SK-N-SH (cell line): Measurements from ENCODE around the gene SHKBP1. TPM values are rescaled to one million over a fixed set of nuclear protein-coding genes. Genes with fewer than 3 reads are reported as not detected.

Experiments used
- CTCF ChIA-PET: fragments of 300-600, 350-600 bp; formaldehyde crosslinking; extraction: SDS; loops from one replicate; lab custom pipeline; 2021; lab: Yijun Ruan, JAX
- POLR2A ChIA-PET: fragments of 350-600 bp; sonication (Branson Sonifier 250); formaldehyde crosslinking; extraction: SDS; loops from one replicate; lab custom pipeline; 2020; ENCODE audit warnings: antibody characterized with exemption, inconsistent platforms; lab: Yijun Ruan, JAX
- DNase-seq: peaks from one replicate; pipeline ENCODE4 v3.0.0; 2012
- H2AFZ ChIP-seq: fragments of 200-600 bp; sonication (generic); 2 replicates; pipeline ENCODE4 v1.8.1; 2016; ENCODE audit warnings: antibody characterized with exemption, mild to moderate bottlenecking, low read depth
- H3F3A ChIP-seq: fragments of 200-600 bp; sonication (generic); replicated peaks from 2 replicates; pipeline ENCODE3; 2016; ENCODE audit warnings: antibody characterized with exemption, mild to moderate bottlenecking; ENCODE audit not compliant: insufficient read depth
- H3K27ac ChIP-seq, 2 experiments: fragments of 200-500 bp in 1 of 2; fragments of 200-600 bp in 1 of 2; sonication (Bioruptor generic) in 1 of 2; sonication (generic), shearing (Covaris generic) in 1 of 2; 2 replicates each; pipeline versions ENCODE4 v1.5.1 to v1.6.1; 2014 to 2016; ENCODE audit warnings: low read depth in 2 of 2, inconsistent platforms in 1 of 2, low read length in 1 of 2, mild to moderate bottlenecking in 1 of 2, mixed read lengths in 1 of 2
- H3K27me3 ChIP-seq: fragments of 200-600 bp; sonication (generic), shearing (Covaris generic); 2 replicates; pipeline ENCODE4 v1.6.1; 2016; ENCODE audit warnings: mixed run types; ENCODE audit not compliant: insufficient read depth
- H3K36me3 ChIP-seq, 2 experiments: fragments of 200-500 bp in 1 of 2; fragments of 200-600 bp in 1 of 2; sonication (Bioruptor generic) in 1 of 2; sonication (generic) in 1 of 2; replicated peaks in 1 of 2; 2 replicates each; pipeline versions ENCODE3 to v1.5.1; 2014 to 2016; ENCODE audit warnings: low read length in 1 of 2, mild to moderate bottlenecking in 1 of 2; ENCODE audit not compliant: insufficient read depth in 2 of 2, control insufficient read depth in 1 of 2
- H3K4me1 ChIP-seq, 2 experiments: fragments of 200-500 bp in 1 of 2; fragments of 200-600 bp in 1 of 2; sonication (Bioruptor generic) in 1 of 2; sonication (generic), shearing (Covaris generic) in 1 of 2; 2 replicates each; pipeline versions ENCODE4 v1.5.1 to v1.6.1; 2014 to 2016; ENCODE audit warnings: low read depth in 1 of 2, low read length in 1 of 2, mixed run types in 1 of 2; ENCODE audit not compliant: insufficient read depth in 2 of 2, control insufficient read depth in 1 of 2
- H3K4me2 ChIP-seq: fragments of 200-600 bp; sonication (generic), shearing (Covaris generic); 2 replicates; pipeline ENCODE4 v1.6.1; 2017; ENCODE audit warnings: mixed run types
- H3K4me3 ChIP-seq, 2 experiments: fragments of 200-500 bp in 1 of 2; fragments of 200-600 bp in 1 of 2; sonication (Bioruptor generic) in 1 of 2; sonication (generic), shearing (Covaris generic) in 1 of 2; 2 replicates each; pipeline versions ENCODE4 v1.5.1 to v1.8.1; 2014 to 2016; ENCODE audit warnings: low read depth in 2 of 2, inconsistent platforms in 1 of 2, low read length in 1 of 2, mild to moderate bottlenecking in 1 of 2, mixed read lengths in 1 of 2, moderate library complexity in 1 of 2
- H3K79me2 ChIP-seq: fragments of 200-600 bp; sonication (generic); 2 replicates; pipeline ENCODE4 v1.8.1; 2017; ENCODE audit warnings: mild to moderate bottlenecking; ENCODE audit not compliant: insufficient read depth
- H3K9ac ChIP-seq: fragments of 200-600 bp; sonication (generic); 2 replicates; pipeline ENCODE4 v1.6.1; 2017; ENCODE audit warnings: mixed run types
- H3K9me2 ChIP-seq: fragments of 200-600 bp; sonication (generic); 2 replicates; pipeline ENCODE4 v1.6.1; 2017; ENCODE audit warnings: mixed run types
- H3K9me3 ChIP-seq: fragments of 200-600 bp; sonication (generic); 2 replicates; pipeline ENCODE4 v1.6.1; 2017; ENCODE audit warnings: mixed run types, mild to moderate bottlenecking, moderate library complexity
- H4K20me1 ChIP-seq: fragments of 200-600 bp; sonication (generic); 2 replicates; pipeline ENCODE4 v1.6.1; 2017; ENCODE audit warnings: mild to moderate bottlenecking, mixed run types; ENCODE audit not compliant: insufficient read depth
- CTCF ChIP-seq: fragments of 200-600 bp; sonication (generic); IDR thresholded peaks from 2 replicates; pipeline ENCODE4 v1.6.1; 2017; ENCODE audit warnings: antibody characterized with exemption, mild to moderate bottlenecking, moderate library complexity
- ELF1 ChIP-seq: IDR thresholded peaks from 2 replicates; pipeline ENCODE4 v1.4.0; 2012
- EZH2phosphoT487 ChIP-seq: fragments of 200-600 bp; sonication (generic); IDR thresholded peaks from 2 replicates; pipeline ENCODE4 v1.6.1; 2017; ENCODE audit warnings: low read depth, mixed run types, mild to moderate bottlenecking, antibody characterized with exemption, moderate library complexity, borderline replicate concordance
- FOXM1 ChIP-seq: IDR thresholded peaks from 2 replicates; pipeline ENCODE4 v1.4.0; 2012; ENCODE audit warnings: low read depth, mild to moderate bottlenecking
- IRF3 ChIP-seq: fragments of 150-350 bp; IDR thresholded peaks from 2 replicates; pipeline ENCODE4 v1.6.1; 2016; ENCODE audit warnings: mild to moderate bottlenecking, low read depth, low read length
- MXI1 ChIP-seq: IDR thresholded peaks from 2 replicates; pipeline ENCODE4 v1.6.1; 2012; ENCODE audit warnings: mild to moderate bottlenecking, low read depth, low read length, improper control_type of control experiment
- NFIC ChIP-seq: IDR thresholded peaks from 2 replicates; pipeline ENCODE4 v1.4.0; 2012; ENCODE audit warnings: borderline replicate concordance
- NRF1 ChIP-seq: IDR thresholded peaks from 2 replicates; pipeline ENCODE4 v1.6.1; 2012; ENCODE audit warnings: low read depth, mild to moderate bottlenecking, low read length
- POLR2AphosphoS5 ChIP-seq: IDR thresholded peaks from 2 replicates; pipeline ENCODE4 v1.6.1; 2012; ENCODE audit warnings: low read depth, low read length
- RAD21 ChIP-seq: IDR thresholded peaks from 2 replicates; pipeline ENCODE4 v1.6.1; 2012; ENCODE audit warnings: mild to moderate bottlenecking, low read length
- RCOR1 ChIP-seq: fragments of 150-350 bp; IDR thresholded peaks from 2 replicates; pipeline ENCODE4 v1.6.1; 2017; ENCODE audit warnings: antibody characterized with exemption, low read length
- REST ChIP-seq: IDR thresholded peaks from 2 replicates; pipeline ENCODE4 v1.6.1; 2012; ENCODE audit warnings: mild to moderate bottlenecking, low read depth, low read length, moderate library complexity
- RFX5 ChIP-seq: IDR thresholded peaks from 2 replicates; pipeline ENCODE4 v1.6.1; 2012; ENCODE audit warnings: mild to moderate bottlenecking, improper control_type of control experiment, low read length
- SIN3A ChIP-seq: IDR thresholded peaks from 2 replicates; pipeline ENCODE4 v1.6.1; 2012; ENCODE audit warnings: low read depth, mild to moderate bottlenecking, low read length, moderate library complexity, borderline replicate concordance
- SMC3 ChIP-seq: IDR thresholded peaks from 2 replicates; pipeline ENCODE4 v1.6.1; 2012; ENCODE audit warnings: low read depth, low read length, improper control_type of control experiment
- TEAD4 ChIP-seq: IDR thresholded peaks from 2 replicates; pipeline ENCODE4 v1.4.0; 2012; ENCODE audit warnings: mild to moderate bottlenecking, borderline replicate concordance; ENCODE audit not compliant: insufficient read depth
- USF2 ChIP-seq: fragments of 150-350 bp; IDR thresholded peaks from 2 replicates; pipeline ENCODE4 v1.6.1; 2017; ENCODE audit warnings: antibody characterized with exemption, low read length, low read depth, borderline replicate concordance
- ZBTB33 ChIP-seq: IDR thresholded peaks from 2 replicates; pipeline ENCODE4 v1.4.0; 2012; ENCODE audit warnings: low read depth, borderline replicate concordance
- WGBS: methylation state at CpG from one replicate; pipeline ENCODE4 v1.1.6; 2017; ENCODE audit warnings: low lambda C conversion rate; 5-methylcytosine and 5-hydroxymethylcytosine counted together
- polyA plus RNA-seq, 3 experiments: library from polyadenylated mRNA; depleted of rRNA; stranded (reverse); fragments of >200 nt; gene quantifications; 2 replicates each; pipeline ENCODE4 v1.2.3, GENCODE V29; 2012

SHKBP1 gene
- polyA plus RNA-seq, 1 of the 3 experiments (the other 2 are of a cell fraction) = 62.7 TPM

GRCh38 chr19:40598121-40598917 lies 21.6 kb downstream of the SHKBP1 start (continued):
- TF ChIP-seq EZH2phosphoT487 = no peak
- TF ChIP-seq CTCF = peak; percentile 97
- peak; percentile 79 for TF ChIP-seq SMC3
- TF ChIP-seq NRF1 = no peak
- TF ChIP-seq REST = no peak
- TF ChIP-seq IRF3 = no peak
- no peak for TF ChIP-seq USF2
- TF ChIP-seq SIN3A = peak; percentile 35; the same call in 1 of the 2 replicates
- TF ChIP-seq NFIC = no peak
- TF ChIP-seq RAD21 = peak; percentile 95
- TF ChIP-seq TEAD4 = no peak

GRCh38 chr19:40598918-40599307 lies 22.2 kb downstream of the SHKBP1 start:
- H4K20me1 ChIP-seq = no peaks in the 10 kb centered on the region; the same call in 1 of the 2 replicates
- H3F3A ChIP-seq = peaks cover 31% of the 10 kb centered on the region
- no peaks in the 10 kb centered on the region for H3K9me2 ChIP-seq
- H3K79me2 ChIP-seq = no peaks in the 10 kb centered on the region
- DNase-seq = no peak
- POLR2A ChIA-PET = interaction anchor here (1.1 kb wide), 1 partner anchor 57 kb away, joined by 3 read pairs; no protein-coding TSS in a partner anchor
- CTCF ChIA-PET = interaction anchor here (0.9 to 9.6 kb wide), 25 partner anchors 9 to 293 kb away, joined by 3 to 176 read pairs (median 4); partner anchors contain the start of gene BLVRB
- H3K4me3 ChIP-seq = peak overlapping the region in 1 of 2 experiments; percentile 62; a peak in 1 of 4 replicates
- peaks cover 0 to 32% of the 10 kb centered on the region in 2 experiments; a peak in 2 of 4 replicates for H3K4me1 ChIP-seq
- H3K4me2 ChIP-seq = 0 out of 2 replicates have a peak overlapping the region, but pooled peaks have one; percentile 88
- H3K36me3 ChIP-seq = no peaks in the 10 kb centered on the region
- no peak overlapping the region for H2AFZ ChIP-seq
- no peak overlapping the region for H3K27ac ChIP-seq
- H3K27me3 ChIP-seq = no peaks in the 10 kb centered on the region
- WGBS = 25% methylated on average over 15 of the region's 15 CpGs
- no peak overlapping the region for H3K9ac ChIP-seq
- no peaks in the 10 kb centered on the region for H3K9me3 ChIP-seq
- no peak for TF ChIP-seq USF2
- no peak for TF ChIP-seq POLR2AphosphoS5
- no peak for TF ChIP-seq RFX5
- no peak for TF ChIP-seq ZBTB33
- no peak for TF ChIP-seq MXI1
- TF ChIP-seq SIN3A = no peak
- TF ChIP-seq RCOR1 = no peak
- no peak for TF ChIP-seq FOXM1
- TF ChIP-seq ELF1 = no peak
- TF ChIP-seq RAD21 = no peak
